K562 (cell line): Measurements from ENCODE around the gene METTL21C. TPM values are rescaled to one million over a fixed set of nuclear protein-coding genes. Genes with fewer than 3 reads are reported as not detected.

Experiments
- ATAC-seq: fragments of 200-7000 bp; cut with Tn5 transposase; 3 replicates; pipeline ENCODE4 v1.9.1; 2020; ENCODE audit warnings: moderate library complexity
- BruUV-seq: library from RNA; stranded (reverse); fragments of 400-500 nt; replicated peaks from 2 replicates; lab custom pipeline; 2021; lab: Mats Ljungman, UMichigan
- CTCF ChIA-PET: fragments of 300-600 bp; formaldehyde crosslinking; extraction: SDS; loops from one replicate; lab custom pipeline; 2021; ENCODE audit warnings: low intra/inter-chr PET ratio; lab: Yijun Ruan, JAX
- POLR2A ChIA-PET: fragments of 300-600, 350-650 bp; sonication (Branson Sonifier 250); formaldehyde crosslinking; extraction: SDS; loops from one replicate; lab custom pipeline; 2021; ENCODE audit warnings: antibody characterized with exemption, inconsistent platforms; lab: Yijun Ruan, JAX
- DNase-seq, 4 experiments: peaks; one replicate each; pipeline versions ENCODE4 v3.0.0 to v3.0.0-alpha.2; 2011 to 2018; ENCODE audit warnings: low spot score in 3 of 4, mixed read lengths in 3 of 4; ENCODE audit errors: extremely low read depth in 1 of 4
- FAIRE-seq: peaks from 2 replicates; lab custom pipeline; 2011; peaks lifted over from hg19 to GRCh38; lab: Jason Lieb, UNC
- H2AFZ ChIP-seq: 2 replicates; pipeline ENCODE4 v1.6.0; 2011; ENCODE audit warnings: low read depth, low read length, control low read depth, inconsistent platforms
- H3K27ac ChIP-seq: fragments of 200-600 bp; 3 replicates; pipeline ENCODE4 v1.8.0; 2011; ENCODE audit warnings: low read depth, mild to moderate bottlenecking, control low read depth, inconsistent platforms, low read length, moderate library complexity, mixed read lengths; ENCODE audit errors: extremely low read depth
- H3K27me3 ChIP-seq, 2 experiments: fragments of 300-600 bp in 1 of 2; 2 replicates in 1 of 2; 3 replicates in 1 of 2; pipeline versions ENCODE4 v1.6.0 to v1.8.0; 2011; ENCODE audit warnings: inconsistent platforms in 2 of 2, low read length in 2 of 2, mild to moderate bottlenecking in 1 of 2, mixed read lengths in 1 of 2, moderate library complexity in 1 of 2; ENCODE audit not compliant: control insufficient read depth in 2 of 2, insufficient read depth in 2 of 2
- H3K36me3 ChIP-seq: fragments of 300-600 bp; 3 replicates; pipeline ENCODE4 v1.8.0; 2011; ENCODE audit warnings: mild to moderate bottlenecking, low read length, inconsistent platforms; ENCODE audit not compliant: control insufficient read depth, insufficient read depth
- H3K4me1 ChIP-seq, 2 experiments: fragments of 200-600 bp in 1 of 2; replicated peaks in 1 of 2; 2 replicates in 1 of 2; 3 replicates in 1 of 2; pipeline versions ENCODE4 v1.5.1 to v1.8.0; 2011; ENCODE audit warnings: inconsistent platforms in 2 of 2, low read length in 2 of 2, mild to moderate bottlenecking in 1 of 2, mixed read lengths in 1 of 2, moderate library complexity in 1 of 2; ENCODE audit not compliant: control insufficient read depth in 2 of 2, insufficient read depth in 2 of 2
- H3K4me2 ChIP-seq: 2 replicates; pipeline ENCODE4 v1.6.1; 2011; ENCODE audit warnings: low read length, control low read depth, inconsistent platforms, mixed read lengths; ENCODE audit not compliant: insufficient read depth
- H3K4me3 ChIP-seq: fragments of 200-600 bp; sonication (generic), shearing (Covaris generic); 2 replicates; pipeline ENCODE4 v1.5.1; 2016; ENCODE audit warnings: control low read depth, inconsistent platforms
- H3K79me2 ChIP-seq: fragments of 200-600 bp; 3 replicates; pipeline ENCODE4 v1.8.0; 2011; ENCODE audit warnings: low read length, inconsistent platforms; ENCODE audit not compliant: control insufficient read depth, insufficient read depth
- H3K9ac ChIP-seq, 2 experiments: 2 replicates each; pipeline versions ENCODE4 v1.6.0 to v1.6.1; 2011; ENCODE audit warnings: low read depth in 2 of 2, low read length in 2 of 2, control low read depth in 1 of 2, inconsistent platforms in 1 of 2, mild to moderate bottlenecking in 1 of 2, mixed read lengths in 1 of 2; ENCODE audit not compliant: insufficient read depth in 1 of 2
- H3K9me1 ChIP-seq: one replicate; pipeline ENCODE4 v1.6.0; 2011; ENCODE audit warnings: inconsistent platforms, mild to moderate bottlenecking, low read length, moderate library complexity; ENCODE audit not compliant: control insufficient read depth, insufficient read depth
- H3K9me3 ChIP-seq: replicated peaks from 2 replicates; pipeline ENCODE4 v1.5.1; 2011; ENCODE audit warnings: low read depth, low read length, inconsistent platforms; ENCODE audit not compliant: control insufficient read depth, insufficient read depth
- H4K20me1 ChIP-seq: replicated peaks from 2 replicates; pipeline ENCODE4 v1.6.1; 2011; ENCODE audit warnings: low read length, inconsistent platforms, mixed read lengths; ENCODE audit not compliant: control insufficient read depth, insufficient read depth
- BDP1 ChIP-seq: IDR thresholded peaks from 3 replicates; pipeline ENCODE4 v1.6.1; 2011; ENCODE audit not compliant: insufficient read length, insufficient read depth
- CTCFL ChIP-seq: IDR thresholded peaks from 2 replicates; pipeline ENCODE4 v1.6.1; 2011; ENCODE audit warnings: borderline replicate concordance, low read depth, mild to moderate bottlenecking, moderate library complexity, low read length; ENCODE audit not compliant: insufficient read depth, poor library complexity, severe bottlenecking
- MEF2A ChIP-seq: IDR thresholded peaks from 2 replicates; pipeline ENCODE4 v1.6.1; 2011; ENCODE audit warnings: low read depth, mild to moderate bottlenecking, low read length, moderate library complexity; ENCODE audit not compliant: control insufficient read depth
- ZNF12 ChIP-seq: sonication (generic); formaldehyde crosslinking; IDR thresholded peaks from 2 replicates; pipeline ENCODE4 v1.4.0; 2020; ENCODE audit warnings: mild to moderate bottlenecking, missing genetic modification reagents
- WGBS: fragments of 100-300 bp; shearing (Covaris generic); methylation state at CpG from one replicate; pipeline ENCODE4 v1.1.6; 2016; ENCODE audit warnings: low coverage, mixed read lengths; ENCODE audit not compliant: insufficient coverage; ENCODE audit errors: missing lambda C conversion rate; 5-methylcytosine and 5-hydroxymethylcytosine counted together
- in situ Hi-C: fragments of 300-500 bp; cut with MboI; formaldehyde crosslinking; loops from 4 replicates; pipeline ENCODE4 v1.15.0; 2018; ENCODE audit warnings: inconsistent platforms, mixed read lengths
- intact Hi-C: fragments of 100-400 bp; cut with micrococcal nuclease; formaldehyde crosslinking; loops from 2 replicates; pipeline ENCODE4 v1.14.2; 2022
- polyA plus RNA-seq, 8 experiments: library from polyadenylated mRNA; depleted of rRNA in 4 of 8; stranded (reverse) in 5 of 8; unstranded in 3 of 8; fragments of >200 nt; fragmentation: Nextera tagmentation in 2 of 8; fragmentation: Illumina TruSeq in 1 of 8; extraction: Ambion mirVana in 2 of 8; extraction: Trizol in 1 of 8; gene quantifications; 2 replicates each; pipeline versions ENCODE4 v1.2.1 to v1.2.3, GENCODE V29; 2011 to 2014; ENCODE audit warnings: inconsistent platforms in 1 of 8, missing spikeins in 1 of 8
- total RNA-seq, 7 experiments: library from RNA; depleted of rRNA in 6 of 7; stranded (reverse); fragments of >200 nt in 6 of 7; fragmentation: Illumina TruSeq in 2 of 7; extraction: Trizol in 2 of 7; gene quantifications; 2 replicates each; pipeline versions ENCODE4 v1.2.1 to v1.2.3, GENCODE V29; 2011 to 2021; ENCODE audit warnings: low replicate concordance in 1 of 7

METTL21C gene
- total and polyA plus RNA-seq, 9 of the 15 experiments (the other 6 are each of a cell fraction or from before 2014, with no cell fraction given) = not detected

- TF ChIP-seq CTCFL (no peak), ZNF12 (no peak)
Observed at GRCh38 chr13:102657630-102658029, 37.2 kb downstream of the METTL21C start (continued).

GRCh38 chr13:102654756-102655155 lies 40.1 kb downstream of the METTL21C start:
- no TSS peak for BruUV-seq
- in situ Hi-C loops = no loop called here

More at GRCh38 chr13:102654756-102655155, 40.1 kb downstream of the METTL21C start:
- no peak for DNase-seq
- Histone ChIP-seq H3K79me2 (no peaks in the 10 kb centered on the region), H3K9me3 (no peaks in the 10 kb centered on the region), H3K4me2 (no peak overlapping the region), H3K27ac (no peak overlapping the region), H3K9ac (no peak overlapping the region), H3K36me3 (peaks cover 86% of the 10 kb centered on the region), H3K27me3 (no peaks in the 10 kb centered on the region), H3K4me1 (no peaks in the 10 kb centered on the region), H3K9me1 (no peaks in the 10 kb centered on the region), H3K4me3 (no peak overlapping the region), H2AFZ (no peak overlapping the region), H4K20me1 (no peaks in the 10 kb centered on the region)
- TF ChIP-seq MEF2A (no peak), BDP1 (no peak)
- CTCF ChIA-PET = no interaction called here
- POLR2A ChIA-PET = interaction anchor here (0.9 kb wide), 1 partner anchor 12 kb away, joined by 3 read pairs; no protein-coding TSS in a partner anchor
- ATAC-seq = no peak
- intact Hi-C loops = loop anchor here (5.0 kb wide), 1 partner anchor 42 kb away; no protein-coding TSS in a partner anchor
- no peak for FAIRE-seq
- WGBS = 40% methylated on average over 2 of the region's 2 CpGs
